CD4-positive, alpha-beta T cell (primary cell): ENCODE results near the gene PHLDA2. TPM values are rescaled to one million over a fixed set of nuclear protein-coding genes. Genes with fewer than 3 reads are reported as not detected.

Source experiments
- ATAC-seq: fragments of 200-7000 bp; cut with Tn5 transposase; one replicate; pipeline ENCODE4 v1.10.0; 2022; ENCODE audit warnings: mild to moderate bottlenecking; ENCODE audit not compliant: poor library complexity
- CTCF ChIA-PET: fragments of 350-600 bp; sonication (Branson Sonifier 250); formaldehyde crosslinking; loops from one replicate; lab custom pipeline; 2021; ENCODE audit warnings: antibody characterized with exemption, inconsistent platforms; lab: Charles Lee
- POLR2A ChIA-PET: fragments of 350-600 bp; sonication (Branson Sonifier 250); formaldehyde crosslinking; loops from one replicate; lab custom pipeline; 2021; ENCODE audit warnings: antibody characterized with exemption, inconsistent platforms; lab: Charles Lee
- DNase-seq, 14 experiments: peaks; one replicate each; pipeline ENCODE4 v3.0.0-alpha.2; 2013 to 2020; ENCODE audit warnings: mixed read lengths in 2 of 14
- H3K27ac ChIP-seq, 2 donors: one replicate each; pipeline versions ENCODE4 v1.5.1 to v1.7.0; 2013; ENCODE audit warnings: low read length in 2 of 2, low read depth in 1 of 2, mild to moderate bottlenecking in 1 of 2
- H3K27me3 ChIP-seq, 2 experiments: 1 replicate in 1 of 2; 2 replicates in 1 of 2; pipeline versions ENCODE4 v1.6.1 to v1.7.0; 2013; ENCODE audit warnings: low read length in 2 of 2, control low read depth in 1 of 2, mild to moderate bottlenecking in 1 of 2, moderate library complexity in 1 of 2; ENCODE audit not compliant: insufficient read depth in 2 of 2, control insufficient read depth in 1 of 2
- H3K36me3 ChIP-seq: one replicate; pipeline ENCODE4 v1.6.1; 2013; ENCODE audit warnings: low read length, control low read depth; ENCODE audit not compliant: insufficient read depth
- H3K4me1 ChIP-seq: one replicate; pipeline ENCODE4 v1.6.1; 2013; ENCODE audit warnings: low read length, control low read depth; ENCODE audit not compliant: insufficient read depth
- H3K4me3 ChIP-seq: one replicate; pipeline ENCODE4 v1.5.1; 2013; ENCODE audit warnings: mild to moderate bottlenecking, low read length, moderate library complexity
- H3K9me3 ChIP-seq, 2 experiments: 1 replicate in 1 of 2; 2 replicates in 1 of 2; pipeline versions ENCODE4 v1.6.1 to v1.7.0; 2013; ENCODE audit warnings: low read length in 2 of 2, mild to moderate bottlenecking in 2 of 2, control low read depth in 1 of 2, moderate library complexity in 1 of 2; ENCODE audit not compliant: control insufficient read depth in 1 of 2, insufficient read depth in 1 of 2
- H3K27ac Mint-ChIP-seq: one replicate; pipeline ENCODE4 v1.8.0; 2020; ENCODE audit warnings: mixed read lengths
- H3K27me3 Mint-ChIP-seq: one replicate; pipeline ENCODE4 v1.8.0; 2021; ENCODE audit warnings: mixed read lengths
- H3K36me3 Mint-ChIP-seq: one replicate; pipeline ENCODE4 v1.8.0; 2021; ENCODE audit warnings: low read depth, mixed read lengths
- H3K4me1 Mint-ChIP-seq: one replicate; pipeline ENCODE4 v1.8.0; 2021; ENCODE audit warnings: low read depth, mixed read lengths
- H3K4me3 Mint-ChIP-seq: one replicate; pipeline ENCODE4 v1.8.0; 2020; ENCODE audit warnings: mild to moderate bottlenecking, mixed read lengths
- H3K9me3 Mint-ChIP-seq: one replicate; pipeline ENCODE4 v1.8.0; 2020; ENCODE audit warnings: mixed read lengths
- intact Hi-C, 2 experiments: fragments of 100-400 bp; cut with DNase I in 1 of 2; cut with micrococcal nuclease in 1 of 2; formaldehyde crosslinking; loops; one replicate each; pipeline versions ENCODE4 v1.15.1 to v1.9.0; 2023 to 2025; cut with DNase I, micrococcal nuclease
- total RNA-seq, 174 experiments: library from RNA in 2 of 174; stranded (reverse) in 2 of 174; gene quantifications; one replicate each; pipeline ENCODE4 v1.2.3 and lab custom pipeline; 2021 to 2026
- TF ChIP-seq, protein P1 (sequence below): fragments of 200-600 bp; IDR thresholded peaks from one replicate; pipeline ENCODE4 v1.8.0; 2022; ENCODE audit warnings: antibody characterized with exemption, mild to moderate bottlenecking

PHLDA2 gene
- total RNA-seq, 2 experiments from 2014 or later: 1.1 to 1.3 TPM

DNA sequence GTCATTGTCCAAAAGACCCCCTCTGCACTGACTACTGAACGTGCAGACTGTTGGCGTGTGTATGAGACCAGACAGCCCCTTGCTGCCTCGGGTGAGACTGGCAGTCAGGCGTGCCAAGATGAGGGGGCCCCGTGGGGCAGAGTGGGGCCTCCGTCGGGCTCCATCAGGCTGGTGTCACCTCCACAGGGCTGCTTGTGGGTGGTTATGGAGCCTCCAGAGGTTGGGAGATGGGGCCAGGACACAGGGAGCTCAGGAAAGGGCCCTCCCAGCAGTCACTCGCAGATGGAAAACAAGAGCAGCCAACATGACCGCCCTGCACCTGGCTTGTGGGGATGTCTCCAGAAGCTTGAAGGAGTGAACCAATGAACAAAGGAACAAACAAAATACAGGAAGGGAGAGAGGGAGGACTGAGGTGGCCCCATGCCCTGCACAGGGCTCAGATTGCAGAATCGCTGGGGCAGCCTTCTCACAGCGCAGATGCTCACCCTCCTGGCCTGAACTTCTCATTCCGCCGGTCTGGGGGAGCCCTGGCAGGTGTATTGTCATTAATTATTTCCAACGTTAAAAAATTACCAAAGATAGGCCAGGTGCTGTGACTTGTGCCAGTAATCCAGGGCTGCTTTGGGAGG, 5.5 kb upstream of the PHLDA2 start:
- Mint-ChIP-seq H3K27ac (no peak overlapping the region), H3K4me1 (peaks cover 9% of the 10 kb centered on the region), H3K4me3 (no peak overlapping the region), H3K36me3 (peaks cover 8% of the 10 kb centered on the region), H3K27me3 (peaks cover 9% of the 10 kb centered on the region), H3K9me3 (peaks cover 8% of the 10 kb centered on the region)
- peak in 1 of 14 experiments; percentile 26 for DNase-seq
- Histone ChIP-seq H3K27ac (no peak overlapping the region), H3K27me3 (peaks cover 4 to 6% of the 10 kb centered on the region in 2 experiments), H3K4me1 (peaks cover 27% of the 10 kb centered on the region), H3K9me3 (peaks cover 13 to 15% of the 10 kb centered on the region in 2 experiments), H3K4me3 (no peak overlapping the region), H3K36me3 (no peaks in the 10 kb centered on the region)
- TF ChIP-seq, protein P1, sequence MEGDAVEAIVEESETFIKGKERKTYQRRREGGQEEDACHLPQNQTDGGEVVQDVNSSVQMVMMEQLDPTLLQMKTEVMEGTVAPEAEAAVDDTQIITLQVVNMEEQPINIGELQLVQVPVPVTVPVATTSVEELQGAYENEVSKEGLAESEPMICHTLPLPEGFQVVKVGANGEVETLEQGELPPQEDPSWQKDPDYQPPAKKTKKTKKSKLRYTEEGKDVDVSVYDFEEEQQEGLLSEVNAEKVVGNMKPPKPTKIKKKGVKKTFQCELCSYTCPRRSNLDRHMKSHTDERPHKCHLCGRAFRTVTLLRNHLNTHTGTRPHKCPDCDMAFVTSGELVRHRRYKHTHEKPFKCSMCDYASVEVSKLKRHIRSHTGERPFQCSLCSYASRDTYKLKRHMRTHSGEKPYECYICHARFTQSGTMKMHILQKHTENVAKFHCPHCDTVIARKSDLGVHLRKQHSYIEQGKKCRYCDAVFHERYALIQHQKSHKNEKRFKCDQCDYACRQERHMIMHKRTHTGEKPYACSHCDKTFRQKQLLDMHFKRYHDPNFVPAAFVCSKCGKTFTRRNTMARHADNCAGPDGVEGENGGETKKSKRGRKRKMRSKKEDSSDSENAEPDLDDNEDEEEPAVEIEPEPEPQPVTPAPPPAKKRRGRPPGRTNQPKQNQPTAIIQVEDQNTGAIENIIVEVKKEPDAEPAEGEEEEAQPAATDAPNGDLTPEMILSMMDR: no peak
- intact Hi-C loops: no loop called here
- CTCF ChIA-PET: interaction anchor here (1.5 kb wide), 1 partner anchor 402 kb away, joined by 8 read pairs; no protein-coding TSS in a partner anchor
- POLR2A ChIA-PET: no interaction called here
- ATAC-seq: no peak

- Histone ChIP-seq H3K4me1 (peaks cover 33% of the 10 kb centered on the region), H3K27ac (no peak overlapping the region), H3K4me3 (no peak overlapping the region), H3K27me3 (peaks cover 8% of the 10 kb centered on the region in 2 experiments), H3K36me3 (no peaks in the 10 kb centered on the region), H3K9me3 (peaks cover 12% of the 10 kb centered on the region in 2 experiments)
- Mint-ChIP-seq H3K9me3 (peaks cover 8% of the 10 kb centered on the region), H3K4me1 (peaks cover 11% of the 10 kb centered on the region), H3K27ac (no peak overlapping the region), H3K27me3 (peaks cover 11% of the 10 kb centered on the region), H3K4me3 (no peak overlapping the region), H3K36me3 (peaks cover 8% of the 10 kb centered on the region)
- TF ChIP-seq, protein P1: no peak
- intact Hi-C loops: no loop called here
- DNase-seq (no peak), ATAC-seq (no peak)
- POLR2A ChIA-PET: no interaction called here
- CTCF ChIA-PET: interaction anchor here (0.9 to 1.5 kb wide), 3 partner anchors 41 to 629 kb away, joined by 3 to 8 read pairs (median 3); no protein-coding TSS in a partner anchor
Observed at GRCh38 chr11:2934021-2934550, 4.9 kb upstream of the PHLDA2 start.

GRCh38 chr11:2933375-2934020, 4.3 kb upstream of the PHLDA2 start:
- Histone ChIP-seq H3K4me1 (peaks cover 38% of the 10 kb centered on the region), H3K36me3 (no peaks in the 10 kb centered on the region), H3K27me3 (peaks cover 8 to 10% of the 10 kb centered on the region in 2 experiments), H3K4me3 (no peak overlapping the region), H3K27ac (no peak overlapping the region), H3K9me3 (peaks cover 7 to 9% of the 10 kb centered on the region in 2 experiments)
- Mint-ChIP-seq H3K27ac (no peak overlapping the region), H3K4me1 (peaks cover 14% of the 10 kb centered on the region), H3K27me3 (peaks cover 14% of the 10 kb centered on the region), H3K36me3 (peaks cover 8% of the 10 kb centered on the region), H3K4me3 (no peak overlapping the region), H3K9me3 (peaks cover 5% of the 10 kb centered on the region)
- peak in 7 of 14 experiments; percentile 26 to 88 (median 37) for DNase-seq
- ChIA-PET POLR2A (interaction anchor here (1.0 kb wide), 1 partner anchor 488 kb away, joined by 3 read pairs; no protein-coding TSS in a partner anchor), CTCF (interaction anchor here (0.9 to 1.5 kb wide), 3 partner anchors 41 to 628 kb away, joined by 3 to 8 read pairs (median 3); no protein-coding TSS in a partner anchor)
- intact Hi-C loops: no loop called here
- TF ChIP-seq, protein P1: no peak
- ATAC-seq: peak; percentile 56
